Measurements from ENCODE around the gene PPP1R7. TPM values are rescaled to one million over a fixed set of nuclear protein-coding genes. Genes with fewer than 3 reads are reported as not detected.

Gene PPP1R7
- total RNA-seq, 1 experiment from 2014 or later = 43.9 TPM

DNA sequence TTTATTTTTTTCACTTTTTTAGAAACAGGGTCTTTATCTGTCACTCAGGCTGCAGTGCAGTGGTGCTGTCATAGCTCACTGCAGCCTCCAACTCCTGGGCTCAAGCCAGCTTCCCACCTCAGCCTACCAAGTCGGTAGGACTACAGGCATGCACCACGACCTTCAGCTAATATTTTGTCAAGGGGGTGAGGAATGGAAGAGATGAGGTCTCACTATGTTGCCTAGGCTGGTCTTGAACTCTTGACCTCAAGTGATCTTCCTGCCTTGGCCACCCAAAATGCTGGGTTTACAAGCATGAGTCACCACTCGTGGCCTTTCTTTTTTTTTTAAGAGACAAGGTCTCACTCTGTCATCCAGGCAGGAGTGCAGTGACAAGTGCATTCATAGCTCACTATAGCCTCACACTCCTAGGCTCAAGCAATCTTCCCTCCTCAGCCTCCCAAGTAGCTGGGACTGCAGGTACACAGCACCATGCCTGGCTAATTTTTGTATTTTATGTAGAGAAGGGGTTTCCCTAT lies 13.4 kb downstream of the PPP1R7 start:
- TF ChIP-seq, protein P1, sequence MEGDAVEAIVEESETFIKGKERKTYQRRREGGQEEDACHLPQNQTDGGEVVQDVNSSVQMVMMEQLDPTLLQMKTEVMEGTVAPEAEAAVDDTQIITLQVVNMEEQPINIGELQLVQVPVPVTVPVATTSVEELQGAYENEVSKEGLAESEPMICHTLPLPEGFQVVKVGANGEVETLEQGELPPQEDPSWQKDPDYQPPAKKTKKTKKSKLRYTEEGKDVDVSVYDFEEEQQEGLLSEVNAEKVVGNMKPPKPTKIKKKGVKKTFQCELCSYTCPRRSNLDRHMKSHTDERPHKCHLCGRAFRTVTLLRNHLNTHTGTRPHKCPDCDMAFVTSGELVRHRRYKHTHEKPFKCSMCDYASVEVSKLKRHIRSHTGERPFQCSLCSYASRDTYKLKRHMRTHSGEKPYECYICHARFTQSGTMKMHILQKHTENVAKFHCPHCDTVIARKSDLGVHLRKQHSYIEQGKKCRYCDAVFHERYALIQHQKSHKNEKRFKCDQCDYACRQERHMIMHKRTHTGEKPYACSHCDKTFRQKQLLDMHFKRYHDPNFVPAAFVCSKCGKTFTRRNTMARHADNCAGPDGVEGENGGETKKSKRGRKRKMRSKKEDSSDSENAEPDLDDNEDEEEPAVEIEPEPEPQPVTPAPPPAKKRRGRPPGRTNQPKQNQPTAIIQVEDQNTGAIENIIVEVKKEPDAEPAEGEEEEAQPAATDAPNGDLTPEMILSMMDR (IDR thresholded peaks at IDR 0.05; ENCODE audit: unreplicated experiment) = no peak
- DNase-seq (ENCODE audit: unreplicated experiment) = no peak
- no TSS peak for BruUV-seq (replicated peaks)
- H3K9me3 Mint-ChIP-seq (ENCODE audit: unreplicated experiment) = no peaks in the 10 kb centered on the region
- H3K4me1 Mint-ChIP-seq (ENCODE audit: insufficient read depth, unreplicated experiment) = no peaks in the 10 kb centered on the region
- intact Hi-C loops (cut with micrococcal nuclease) = no loop called here
- ChIA-PET POLR2A (interaction anchor here (2.1 kb wide), 1 partner anchor 13 kb away, joined by 13 read pairs; the partner anchor contains the start of genes PASK and PPP1R7), CTCF (interaction anchor here (0.6 to 1.3 kb wide), 2 partner anchors 312 to 313 kb away, joined by 3 to 4 read pairs; no protein-coding TSS in a partner anchor)
- H3K27me3 Mint-ChIP-seq (ENCODE audit: insufficient read depth, unreplicated experiment) = no peaks in the 10 kb centered on the region
- no peak overlapping the region for H3K27ac Mint-ChIP-seq (ENCODE audit: low read depth, unreplicated experiment)
- H3K36me3 Mint-ChIP-seq (ENCODE audit: insufficient read depth, unreplicated experiment) = peaks cover 46% of the 10 kb centered on the region
- no peak overlapping the region for H3K4me3 Mint-ChIP-seq (ENCODE audit: unreplicated experiment)

DNA sequence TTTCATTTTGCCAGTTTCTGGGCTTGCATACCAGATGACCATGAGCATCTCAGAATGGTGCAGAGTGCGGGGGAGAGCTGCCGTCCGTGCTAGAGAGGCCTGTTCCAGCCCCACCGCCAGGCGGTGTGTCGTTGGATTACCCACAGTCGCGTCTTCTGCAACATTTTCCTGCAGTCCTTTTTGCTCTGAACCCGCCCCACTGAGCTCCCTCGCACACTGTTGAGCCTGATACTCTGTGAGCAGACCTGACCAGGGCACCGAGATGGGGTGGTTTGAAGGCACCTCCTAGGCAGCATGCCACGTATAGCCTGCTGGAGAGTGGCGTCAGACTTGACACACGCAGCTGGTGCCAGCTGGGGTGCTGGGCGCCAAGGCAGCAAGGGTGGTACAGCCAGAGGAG lies 18.1 kb downstream of the PPP1R7 start:
- Mint-ChIP-seq H3K27ac (ENCODE audit: low read depth, unreplicated experiment) (no peak overlapping the region), H3K36me3 (ENCODE audit: insufficient read depth, unreplicated experiment) (peaks cover 54% of the 10 kb centered on the region), H3K4me1 (ENCODE audit: insufficient read depth, unreplicated experiment) (no peaks in the 10 kb centered on the region), H3K9me3 (ENCODE audit: unreplicated experiment) (peaks cover 19% of the 10 kb centered on the region), H3K4me3 (ENCODE audit: unreplicated experiment) (no peak overlapping the region), H3K27me3 (ENCODE audit: insufficient read depth, unreplicated experiment) (no peaks in the 10 kb centered on the region)
- no TSS peak for BruUV-seq (replicated peaks)
- intact Hi-C loops (cut with micrococcal nuclease) = no loop called here
- TF ChIP-seq, protein P1 (IDR thresholded peaks at IDR 0.05; ENCODE audit: unreplicated experiment) = no peak
- ChIA-PET POLR2A (no interaction called here), CTCF (interaction anchor here (0.7 kb wide), 2 partner anchors 90 to 1322 kb away, joined by 4 to 5 read pairs; no protein-coding TSS in a partner anchor)
- DNase-seq (ENCODE audit: unreplicated experiment) = no peak

DNA sequence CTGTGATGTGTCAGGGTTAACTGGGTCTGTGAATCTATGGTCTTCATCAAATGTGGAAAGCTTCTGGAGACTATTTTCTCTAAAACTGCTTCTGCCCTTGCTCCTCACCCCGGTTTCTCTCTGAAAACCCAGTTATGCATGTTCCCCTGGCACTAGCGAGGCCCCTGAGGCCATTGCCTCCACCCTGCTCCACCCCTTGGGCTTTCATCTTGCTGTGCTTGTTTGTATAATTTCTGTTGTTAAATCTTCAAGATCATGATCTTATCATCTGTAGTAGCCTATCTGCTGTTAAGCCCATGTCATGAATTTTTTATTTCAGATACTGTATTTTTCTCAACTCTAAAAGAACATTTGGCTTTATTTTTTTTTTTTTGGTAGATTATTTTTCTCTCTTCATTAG lies 23.3 kb downstream of the PPP1R7 start:
- intact Hi-C loops (cut with micrococcal nuclease) = no loop called here
- H3K4me1 Mint-ChIP-seq (ENCODE audit: insufficient read depth, unreplicated experiment) = no peaks in the 10 kb centered on the region
- peaks cover 19% of the 10 kb centered on the region for H3K9me3 Mint-ChIP-seq (ENCODE audit: unreplicated experiment)
- no peak for DNase-seq (ENCODE audit: unreplicated experiment)
- BruUV-seq (replicated peaks) = no TSS peak
- TF ChIP-seq, protein P1 (IDR thresholded peaks at IDR 0.05; ENCODE audit: unreplicated experiment) = no peak
- peaks cover 61% of the 10 kb centered on the region for H3K36me3 Mint-ChIP-seq (ENCODE audit: insufficient read depth, unreplicated experiment)
- H3K27me3 Mint-ChIP-seq (ENCODE audit: insufficient read depth, unreplicated experiment) = no peaks in the 10 kb centered on the region
- no peak overlapping the region for H3K27ac Mint-ChIP-seq (ENCODE audit: low read depth, unreplicated experiment)
- ChIA-PET CTCF (interaction anchor here (0.6 kb wide), 1 partner anchor 283 kb away, joined by 3 read pairs; no protein-coding TSS in a partner anchor), POLR2A (interaction anchor here (0.6 to 1.1 kb wide), 2 partner anchors 16 to 71 kb away, joined by 3 read pairs; partner anchors contain the start of gene MTERF4)
- H3K4me3 Mint-ChIP-seq (ENCODE audit: unreplicated experiment) = no peak overlapping the region

DNA sequence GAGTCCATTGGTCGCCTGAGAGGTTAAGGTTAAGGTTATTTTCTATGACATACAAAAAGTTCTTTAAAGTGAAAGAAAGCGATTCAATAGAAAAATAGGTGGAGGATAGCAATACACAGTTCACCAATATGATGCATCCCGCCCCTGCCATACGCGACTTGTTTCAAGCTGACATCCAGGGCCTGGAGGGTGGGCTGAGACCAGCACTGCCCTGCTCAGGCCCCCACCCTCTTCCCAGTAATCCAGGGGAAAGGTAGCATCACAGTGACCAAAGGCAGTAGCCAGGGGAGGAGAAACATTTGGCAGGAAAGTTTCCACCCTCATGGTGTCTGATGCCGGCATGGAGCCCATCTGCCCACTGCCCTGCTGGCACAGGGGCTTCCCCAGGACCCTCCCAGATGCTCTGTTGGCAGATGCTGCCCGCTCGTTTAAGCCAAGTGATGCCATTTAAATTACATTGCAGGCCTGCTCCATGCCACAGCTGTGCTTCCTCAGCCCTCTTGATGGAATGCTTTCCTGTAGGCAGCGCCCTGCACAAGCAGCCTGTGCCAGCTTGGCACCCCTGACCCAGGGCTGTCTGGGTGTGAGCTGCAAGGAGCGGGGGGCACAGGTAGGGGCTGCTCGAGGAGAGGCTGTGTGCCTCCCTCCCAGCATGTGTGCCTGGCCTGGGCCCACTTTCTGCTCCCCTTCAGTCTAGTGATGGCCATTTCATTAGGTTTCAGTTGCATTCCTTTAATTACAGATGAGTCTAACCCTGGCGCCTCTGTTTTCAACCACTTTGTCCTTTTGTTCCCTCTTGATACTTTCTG lies 27.5 kb downstream of the PPP1R7 start:
- Mint-ChIP-seq H3K27ac (ENCODE audit: low read depth, unreplicated experiment) (no peak overlapping the region), H3K9me3 (ENCODE audit: unreplicated experiment) (no peaks in the 10 kb centered on the region), H3K27me3 (ENCODE audit: insufficient read depth, unreplicated experiment) (no peaks in the 10 kb centered on the region), H3K4me1 (ENCODE audit: insufficient read depth, unreplicated experiment) (no peaks in the 10 kb centered on the region), H3K4me3 (ENCODE audit: unreplicated experiment) (no peak overlapping the region), H3K36me3 (ENCODE audit: insufficient read depth, unreplicated experiment) (peaks cover 43% of the 10 kb centered on the region)
- TF ChIP-seq, protein P1 (IDR thresholded peaks at IDR 0.05; ENCODE audit: unreplicated experiment) = no peak
- CTCF ChIA-PET = interaction anchor here (0.7 kb wide), 1 partner anchor 482 kb away, joined by 3 read pairs; no protein-coding TSS in a partner anchor
- no TSS peak for BruUV-seq (replicated peaks)
- POLR2A ChIA-PET = no interaction called here
- no peak for DNase-seq (ENCODE audit: unreplicated experiment)
- intact Hi-C loops (cut with micrococcal nuclease) = no loop called here
